HK-2 (cell line): ENCODE measurements around the gene ZW10.
"Not testable (repeated sequence)": the region's sequence is repeated elsewhere in the genome, so short reads cannot be mapped to it uniquely, and the experiment has no call there.

Source experiments
- DNase-seq: peaks from one replicate; pipeline ENCODE4 v3.0.0-alpha.2; 2018; ENCODE audit not compliant: unreplicated experiment

Gene ZW10

DNA sequence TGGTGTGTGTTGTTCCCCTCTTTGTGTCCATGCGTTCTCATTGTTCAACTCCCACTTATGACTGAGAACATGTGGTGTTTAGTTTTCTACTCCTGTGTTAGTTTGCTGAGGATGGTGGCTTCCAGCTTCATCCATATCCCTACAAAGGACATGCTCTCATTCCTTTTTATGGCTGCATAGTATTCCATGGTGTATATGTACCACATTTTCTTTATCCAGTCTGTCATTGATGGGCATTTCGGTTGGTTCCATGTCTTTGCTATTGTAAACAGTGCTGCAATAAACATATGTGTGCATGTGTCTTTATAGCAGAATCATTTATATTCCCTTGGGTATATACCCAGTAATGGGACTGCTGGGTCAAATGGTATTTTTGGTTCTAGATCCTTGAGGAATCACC is 10.5 kb downstream of the ZW10 start:
- not testable (repeated sequence) for DNase-seq

DNA sequence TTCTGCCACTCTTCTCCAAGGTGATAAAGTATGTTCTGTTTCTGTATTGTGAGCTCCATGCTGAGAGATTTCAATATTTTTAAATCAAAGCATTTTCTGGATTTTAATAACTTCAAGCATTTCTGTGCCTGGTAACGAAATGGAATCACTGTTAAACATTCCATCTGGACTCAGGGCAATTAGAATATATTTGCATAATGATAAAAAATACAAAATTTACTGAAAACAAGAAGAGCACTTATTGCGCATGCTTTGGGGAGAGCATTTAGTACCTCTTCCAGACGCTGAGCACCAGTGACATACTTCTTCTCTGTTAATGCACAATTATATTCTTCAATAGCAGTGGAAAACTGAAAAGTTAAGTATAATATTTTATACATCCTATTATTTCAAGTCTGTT is 13.3 kb downstream of the ZW10 start:
- no peak for DNase-seq

DNA sequence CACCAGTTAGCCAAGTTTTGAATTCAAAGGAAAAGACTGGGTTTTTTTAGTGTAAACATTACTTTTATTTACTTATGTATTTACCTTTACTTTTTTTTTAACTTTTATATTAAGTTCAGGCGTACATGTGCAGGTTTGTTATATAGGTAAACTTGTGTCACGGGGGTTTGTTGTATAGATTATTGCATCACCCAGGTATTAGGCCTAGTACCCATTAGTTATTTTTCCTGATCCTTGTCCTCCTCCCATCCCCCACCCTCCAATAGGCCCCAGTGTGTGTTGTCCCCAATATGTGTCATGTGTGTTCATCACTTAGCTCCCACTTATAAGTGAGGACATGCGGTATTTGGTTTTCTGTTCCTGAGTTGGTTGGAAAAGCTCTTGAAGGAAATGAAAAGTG is 20.6 kb downstream of the ZW10 start:
- DNase-seq: no peak

DNA sequence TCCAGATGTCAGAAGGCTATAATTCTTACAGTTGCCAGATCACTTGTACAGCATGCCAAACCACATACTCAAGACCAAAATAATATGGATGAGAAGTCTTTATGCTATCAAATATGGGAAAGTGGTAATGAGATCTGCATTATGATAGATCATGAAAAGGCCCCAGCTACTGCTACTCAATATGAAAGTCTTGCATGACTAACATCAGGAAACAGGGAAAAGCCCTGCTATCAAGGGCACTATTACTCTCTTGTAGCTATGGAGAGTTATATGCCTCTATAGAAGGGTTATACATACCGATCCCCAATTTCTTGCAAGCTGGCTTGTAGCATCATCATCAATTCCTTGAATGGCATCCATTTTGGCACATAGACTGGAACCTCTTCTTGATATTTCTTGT is 37.2 kb downstream of the ZW10 start:
- no peak for DNase-seq

- no peak for DNase-seq
Measured at GRCh38 chr11:113732092-113732491, 41.4 kb downstream of the ZW10 start.

DNA sequence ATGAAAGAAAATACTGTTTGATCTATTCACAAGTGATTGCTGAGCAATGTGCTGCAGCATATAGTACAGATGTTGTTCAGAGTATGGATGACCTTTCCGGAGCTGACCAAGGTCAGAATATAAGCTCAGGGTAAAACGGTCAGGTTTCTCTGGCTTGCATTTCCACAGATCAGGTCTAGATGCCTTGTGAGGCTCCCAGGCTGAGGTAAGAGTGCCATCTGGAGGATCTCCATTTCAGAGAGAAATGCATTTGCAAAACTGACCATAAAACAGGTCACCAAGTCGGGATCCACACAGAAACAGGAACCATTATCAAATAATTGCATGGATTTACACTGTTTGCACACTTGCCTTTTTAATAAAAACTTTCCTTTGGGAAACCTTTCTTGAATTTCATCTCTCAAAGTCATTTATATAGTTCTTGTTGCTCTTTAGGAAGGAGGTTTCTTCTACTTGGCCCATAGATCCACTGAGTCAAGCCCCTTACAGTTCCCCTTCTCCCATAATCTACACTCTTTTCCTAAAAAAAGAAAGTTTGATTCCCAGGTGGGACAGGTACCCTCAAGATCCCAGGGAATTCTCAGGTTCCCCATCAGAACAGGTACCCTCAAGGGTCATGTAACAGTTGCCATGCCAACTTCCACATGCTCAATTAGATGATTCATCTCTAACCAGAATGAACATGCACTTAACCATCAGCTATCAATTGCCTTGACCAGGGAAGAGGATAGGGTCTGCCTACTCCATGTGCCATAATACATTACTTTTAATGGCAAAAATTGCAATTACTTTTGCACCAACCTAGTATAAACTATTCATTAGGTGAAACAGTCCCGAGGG is 42.4 kb downstream of the ZW10 start:
- DNase-seq: no peak

DNA sequence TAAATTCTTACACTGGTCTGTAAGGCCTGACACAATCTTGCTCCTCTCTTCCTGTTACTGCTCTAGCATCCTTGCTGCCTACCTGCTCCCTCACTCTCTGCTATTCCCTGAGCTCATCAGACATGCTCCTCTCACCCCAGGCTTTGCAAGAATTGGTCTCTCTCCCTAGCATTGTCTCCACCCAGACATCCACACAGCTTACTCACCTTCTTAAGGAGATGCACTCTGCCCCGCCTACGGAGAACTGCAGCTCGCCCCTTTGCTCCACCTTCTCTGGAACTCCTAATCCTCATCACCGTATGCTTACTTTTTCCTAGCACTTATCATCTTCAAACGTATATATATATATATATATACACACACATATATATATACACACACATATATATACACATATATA is 44.0 kb downstream of the ZW10 start:
- DNase-seq: no peak

GRCh38 chr11:113728814-113729213 is 44.7 kb downstream of the ZW10 start:
- DNase-seq: no peak

- DNase-seq: no peak
Measured at GRCh38 chr11:113725913-113726312, 47.6 kb downstream of the ZW10 start.

- no peak for DNase-seq
Measured at GRCh38 chr11:113725407-113725806, 48.1 kb downstream of the ZW10 start.

GRCh38 chr11:113724778-113725177 is 48.7 kb downstream of the ZW10 start:
- DNase-seq: no peak

DNA sequence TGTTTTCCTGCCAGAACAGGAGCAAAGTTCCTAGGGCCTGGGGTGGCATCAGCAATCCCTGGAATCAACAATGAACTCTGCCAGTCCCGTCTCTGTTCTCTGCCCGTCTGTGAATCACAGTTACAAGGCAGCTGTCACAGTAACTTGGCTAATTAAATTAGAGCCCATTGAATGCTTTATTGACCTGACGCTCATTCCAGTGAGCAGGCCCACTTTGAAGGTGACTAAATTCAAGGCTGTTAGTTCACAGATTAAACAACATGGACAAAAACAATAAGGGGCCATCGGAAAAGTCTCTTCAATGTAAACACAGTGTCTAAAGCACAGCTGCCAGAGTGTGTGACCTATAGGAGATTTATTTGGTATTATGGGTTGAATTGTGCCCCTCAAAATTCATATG is 49.7 kb downstream of the ZW10 start:
- DNase-seq: no peak

DNA sequence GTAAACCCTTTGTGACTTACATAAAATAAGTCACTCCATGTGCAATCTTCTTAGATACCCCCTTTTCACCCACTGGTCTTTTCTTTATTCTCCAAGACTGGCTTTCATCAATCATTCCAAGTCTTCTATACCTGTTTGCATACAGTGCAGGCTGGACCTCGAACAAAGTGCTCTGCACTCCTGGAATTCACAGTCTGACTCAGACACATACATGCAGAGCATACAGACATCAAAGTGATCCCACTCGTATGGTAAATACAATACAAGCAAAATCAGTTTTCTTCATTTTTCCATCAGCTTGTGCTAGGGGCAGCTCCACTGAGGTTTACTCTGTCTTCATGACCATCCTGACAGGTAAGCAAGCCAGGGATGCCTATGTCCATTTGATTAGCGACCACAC is 50.6 kb downstream of the ZW10 start:
- no peak for DNase-seq

- no peak for DNase-seq
Measured at GRCh38 chr11:113722221-113722620, 51.3 kb downstream of the ZW10 start.

GRCh38 chr11:113721462-113722066 is 51.9 kb downstream of the ZW10 start:
- no peak for DNase-seq

DNA sequence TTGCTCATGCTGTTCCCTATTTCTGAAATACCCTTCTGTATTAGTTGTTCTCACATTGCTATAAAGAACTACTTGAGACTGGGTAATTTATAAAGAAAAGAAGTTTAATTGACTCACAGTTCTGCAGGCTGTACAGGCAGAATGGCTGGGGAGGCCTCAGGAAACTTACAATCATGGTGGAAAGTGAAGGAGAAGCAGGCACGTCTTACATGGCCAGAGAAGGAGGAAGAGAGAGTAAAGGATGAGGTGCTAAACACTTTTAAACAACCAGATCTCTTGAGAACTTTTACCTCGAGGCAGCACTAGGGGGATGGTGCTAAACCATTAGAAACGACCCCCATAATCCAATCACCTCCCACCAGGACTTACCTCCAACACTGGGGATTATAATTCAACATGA is 53.0 kb downstream of the ZW10 start:
- DNase-seq: not testable (repeated sequence)

GRCh38 chr11:113715882-113716625 is 57.4 kb downstream of the ZW10 start:
- DNase-seq: no peak

DNA sequence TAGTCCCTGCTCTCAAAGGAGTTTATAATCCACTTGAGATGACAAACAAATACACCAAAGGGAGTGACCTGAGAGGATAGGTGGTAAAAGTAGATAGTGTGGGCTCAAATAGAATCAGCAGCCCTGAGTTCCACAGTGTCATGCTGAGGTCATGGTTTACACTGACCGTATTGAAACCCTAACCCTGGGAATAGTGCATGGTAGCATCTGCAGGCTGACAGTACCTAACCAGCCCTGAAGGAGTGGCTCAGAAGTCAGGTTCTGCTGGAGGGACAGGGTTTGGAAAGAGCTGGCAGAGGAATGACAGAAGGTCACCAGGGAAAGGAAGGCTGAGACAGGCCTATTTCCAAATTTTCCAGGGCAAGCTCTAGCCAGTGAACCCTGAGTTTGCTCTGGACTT is 58.2 kb downstream of the ZW10 start:
- no peak for DNase-seq

DNA sequence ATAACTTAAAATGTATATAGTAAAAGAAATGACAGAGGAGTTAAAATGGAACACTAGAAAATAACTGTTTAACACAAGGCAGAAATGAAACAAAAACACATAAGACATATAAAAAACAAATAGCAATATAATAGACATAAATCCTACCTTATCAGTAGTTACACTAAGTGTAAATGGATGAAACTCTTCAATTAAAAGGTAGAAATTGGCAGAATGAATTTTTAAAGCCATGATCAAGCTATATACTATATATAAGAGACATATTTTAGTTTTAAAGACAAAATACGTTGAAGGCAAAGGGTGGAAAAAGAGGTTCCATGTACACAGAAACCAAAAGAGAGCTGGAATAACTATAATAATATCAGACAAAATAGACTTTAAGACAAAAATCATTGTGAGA is 62.5 kb downstream of the ZW10 start:
- DNase-seq: no peak

DNA sequence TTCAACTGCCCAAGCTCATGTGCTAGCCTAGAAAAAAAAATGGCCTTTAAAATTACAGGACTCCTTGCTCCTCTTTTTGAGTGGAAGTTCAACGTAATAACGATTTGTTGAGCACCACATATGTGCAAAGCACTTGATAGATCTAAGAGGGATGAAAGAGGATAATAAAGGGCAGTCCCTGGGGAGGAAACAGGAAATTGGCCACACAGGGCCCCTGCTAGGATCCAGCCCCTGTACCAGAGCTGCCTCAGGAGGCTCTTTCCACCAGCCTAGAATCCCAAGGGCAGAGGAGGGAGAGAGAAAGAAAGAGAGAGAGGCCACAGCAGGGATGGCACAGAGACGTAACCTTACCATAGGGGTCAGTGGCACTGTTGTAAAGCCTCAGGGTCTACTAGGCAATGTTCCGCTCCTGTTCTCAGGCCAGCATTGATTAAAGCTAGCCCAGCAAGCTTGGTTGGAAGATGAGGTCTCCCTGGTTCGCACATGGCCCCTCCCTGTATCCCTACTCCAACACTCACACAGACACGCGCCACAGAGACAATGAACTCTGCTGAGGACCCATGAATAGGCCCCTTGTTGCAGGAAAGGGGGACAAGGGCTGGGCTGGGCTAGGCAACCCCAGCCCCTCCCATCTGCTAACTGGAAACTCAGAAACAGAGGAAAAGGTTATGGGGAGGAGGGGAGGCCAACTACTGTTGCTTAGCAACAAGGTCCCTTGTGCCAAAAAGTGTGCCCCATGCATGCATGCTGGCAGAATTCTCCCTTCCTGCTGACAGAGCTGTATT is 67.4 kb downstream of the ZW10 start, which contains the start of gene TMPRSS5:
Gene TMPRSS5, minus strand, starts transcription at position 438 of the 785 bp plus-strand sequence. Its CDS starts 84 bp downstream, at position 354.
- no peak for DNase-seq

DNA sequence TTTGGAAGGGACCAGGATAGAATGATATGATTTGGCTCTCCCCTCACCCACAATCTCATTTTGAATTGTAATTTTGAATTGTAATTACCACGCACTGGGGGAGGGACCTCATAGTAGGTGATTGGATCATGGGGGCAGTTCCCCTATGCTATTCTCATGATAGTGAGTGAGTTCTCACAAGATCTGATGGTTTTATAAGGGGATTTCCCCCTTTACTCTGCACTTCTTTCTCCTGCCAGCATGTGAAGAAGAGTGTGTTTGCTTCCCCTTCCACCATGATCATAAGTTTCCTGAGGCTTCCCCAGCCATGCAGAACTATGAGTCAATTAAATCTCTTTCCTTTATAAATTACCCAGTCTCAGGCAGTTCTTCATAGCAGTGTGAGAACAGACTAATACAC is 69.9 kb downstream of the ZW10 start:
- DNase-seq: not testable (repeated sequence)

DNA sequence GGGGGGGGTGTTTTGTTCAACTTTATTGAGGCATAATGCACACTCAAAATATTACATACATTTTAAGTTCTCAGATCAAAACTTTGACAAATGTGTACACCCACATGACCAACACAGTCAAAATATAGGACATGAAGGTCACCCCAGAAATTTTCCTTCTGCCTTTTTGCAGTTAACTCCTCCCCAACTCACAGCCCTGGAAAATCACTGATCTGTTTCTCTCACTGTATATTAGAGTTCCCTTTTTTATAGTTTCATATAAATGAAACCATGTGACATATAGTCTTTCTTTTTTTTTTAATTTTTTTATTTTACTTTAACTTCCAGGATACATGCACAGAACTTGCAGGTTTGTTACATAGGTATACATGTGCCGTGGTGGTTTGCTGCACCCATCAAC is 72.0 kb downstream of the ZW10 start:
- no peak for DNase-seq
